Thyroid gland (tissue), 4 donors: Measurements from ENCODE around the gene STRA8. TPM values are rescaled to one million over a fixed set of nuclear protein-coding genes. Genes with fewer than 3 reads are reported as not detected.

Experiments
- DNase-seq, 2 donors: peaks; one replicate each; pipeline ENCODE4 v3.0.0-alpha.2; 2019
- H3K27ac ChIP-seq, 3 donors: fragments of 200-600 bp; sonication (generic); 1 replicate in 2 of 3; 2 replicates in 1 of 3; pipeline ENCODE4 v1.5.1; 2016 to 2019; ENCODE audit warnings: mild to moderate bottlenecking in 1 of 3, moderate library complexity in 1 of 3
- H3K27me3 ChIP-seq: fragments of 200-600 bp; sonication (generic); one replicate; pipeline ENCODE4 v1.5.1; 2019
- H3K36me3 ChIP-seq, 2 donors: fragments of 200-600 bp; sonication (generic); one replicate each; pipeline ENCODE4 v1.5.1; 2016 to 2019
- H3K4me1 ChIP-seq, 2 donors: fragments of 200-600 bp; sonication (generic); one replicate each; pipeline ENCODE4 v1.5.1; 2017 to 2019
- H3K4me3 ChIP-seq, 3 donors: fragments of 200-600 bp; sonication (generic); replicated peaks in 1 of 3; 1 replicate in 2 of 3; 2 replicates in 1 of 3; pipeline ENCODE4 v1.5.1; 2016; ENCODE audit warnings: mild to moderate bottlenecking in 1 of 3
- H3K9me3 ChIP-seq: fragments of 200-600 bp; sonication (generic); one replicate; pipeline ENCODE4 v1.5.1; 2017
- CTCF ChIP-seq, 6 experiments: fragments of 200-600 bp in 3 of 6; fragments of 450-650 bp in 3 of 6; sonication (generic) in 3 of 6; IDR thresholded peaks; one replicate each; pipeline ENCODE4 v1.5.1; 2016 to 2019; ENCODE audit warnings: antibody characterized with exemption in 6 of 6, mild to moderate bottlenecking in 2 of 6, inconsistent platforms in 1 of 6, moderate library complexity in 1 of 6
- POLR2A ChIP-seq, 2 donors: fragments of 450-650 bp; IDR thresholded peaks; one replicate each; pipeline ENCODE4 v1.6.1; 2017; ENCODE audit warnings: antibody characterized with exemption in 2 of 2, mild to moderate bottlenecking in 2 of 2, moderate library complexity in 1 of 2
- WGBS, 2 donors: methylation state at CpG; one replicate each; pipeline ENCODE4 v1.1.5; 2017; 5-methylcytosine and 5-hydroxymethylcytosine counted together
- intact Hi-C: fragments of 100-400 bp; cut with DNase I; formaldehyde crosslinking; loops from one replicate; pipeline ENCODE4 v1.15.1; 2023
- total RNA-seq, 4 donors: library from RNA; depleted of rRNA; stranded (reverse); fragments of >200 nt; gene quantifications; one replicate each; pipeline ENCODE4 v1.2.3, GENCODE V29; 2016

STRA8 gene
- total RNA-seq, 4 donors from 2014 or later, result not detected

GRCh38 chr7:135197906-135198655, 35.6 kb upstream of the STRA8 start:
- Histone ChIP-seq H3K4me3 (no peak overlapping the region), H3K36me3 (peaks cover 19 to 38% of the 10 kb centered on the region in 2 donors)
- DNase-seq, result no peak

GRCh38 chr7:135199439-135199838, 34.2 kb upstream of the STRA8 start:
- Histone ChIP-seq H3K9me3 (no peaks in the 10 kb centered on the region), H3K27ac (no peak overlapping the region), H3K4me3 (no peak overlapping the region), H3K36me3 (peaks cover 13 to 37% of the 10 kb centered on the region in 2 donors), H3K27me3 (no peaks in the 10 kb centered on the region), H3K4me1 (no peaks in the 10 kb centered on the region)
- intact Hi-C loops, result no loop called here
- WGBS, 2 donors, result 90 to 91% methylated on average over 4 of the region's 4 CpGs
- DNase-seq, result no peak
- TF ChIP-seq POLR2A (IDR thresholded peaks at IDR 0.05) (no peak), CTCF (IDR thresholded peaks at IDR 0.05) (no peak)

More at GRCh38 chr7:135197906-135198655, 35.6 kb upstream of the STRA8 start:
- no peaks in the 10 kb centered on the region for H3K9me3 ChIP-seq
- no peaks in the 10 kb centered on the region for H3K4me1 ChIP-seq
- TF ChIP-seq CTCF (IDR thresholded peaks at IDR 0.05), result no peak
- no peak for TF ChIP-seq POLR2A (IDR thresholded peaks at IDR 0.05)
- H3K27me3 ChIP-seq, result no peaks in the 10 kb centered on the region
- intact Hi-C loops, result no loop called here
- 95 to 96% methylated on average over 15 of the region's 15 CpGs for WGBS, 2 donors
- H3K27ac ChIP-seq, result no peak overlapping the region

GRCh38 chr7:135200821-135201331, 32.8 kb upstream of the STRA8 start:
- TF ChIP-seq CTCF (IDR thresholded peaks at IDR 0.05), result no peak
- TF ChIP-seq POLR2A (IDR thresholded peaks at IDR 0.05), result no peak
- DNase-seq, result no peak
- WGBS, 2 donors, result 81 to 89% methylated on average over 3 of the region's 3 CpGs
- Histone ChIP-seq H3K4me3 (no peak overlapping the region), H3K27me3 (no peaks in the 10 kb centered on the region), H3K27ac (no peak overlapping the region), H3K36me3 (peaks cover 13 to 37% of the 10 kb centered on the region in 2 donors), H3K4me1 (no peaks in the 10 kb centered on the region), H3K9me3 (no peaks in the 10 kb centered on the region)
- intact Hi-C loops, result no loop called here

GRCh38 chr7:135201350-135201749, 32.3 kb upstream of the STRA8 start:
- intact Hi-C loops, result no loop called here
- Histone ChIP-seq H3K9me3 (no peaks in the 10 kb centered on the region), H3K36me3 (peaks cover 10 to 34% of the 10 kb centered on the region in 2 donors), H3K27ac (no peak overlapping the region), H3K4me1 (no peaks in the 10 kb centered on the region), H3K27me3 (no peaks in the 10 kb centered on the region), H3K4me3 (no peak overlapping the region)
- DNase-seq, result no peak
- 84 to 89% methylated on average over 2 of the region's 2 CpGs for WGBS, 2 donors
- no peak for TF ChIP-seq POLR2A (IDR thresholded peaks at IDR 0.05)
- TF ChIP-seq CTCF (IDR thresholded peaks at IDR 0.05), result no peak

- Histone ChIP-seq H3K27me3 (no peaks in the 10 kb centered on the region), H3K36me3 (peaks cover 0 to 18% of the 10 kb centered on the region in 2 donors), H3K9me3 (no peaks in the 10 kb centered on the region), H3K4me3 (no peak overlapping the region), H3K27ac (no peak overlapping the region), H3K4me1 (no peaks in the 10 kb centered on the region)
- intact Hi-C loops, result no loop called here
- 70 to 85% methylated on average over 6 of the region's 6 CpGs for WGBS, 2 donors
- TF ChIP-seq CTCF (IDR thresholded peaks at IDR 0.05) (no peak), POLR2A (IDR thresholded peaks at IDR 0.05) (no peak)
- DNase-seq, result no peak
These were observed 29.3 kb upstream of the STRA8 start for GRCh38 chr7:135204341-135204749.
